Cerebellar nuclear complex (tissue), 1 donor: ENCODE measurements around the gene TEPSIN.

Experiments used
- DNase-seq, 2 experiments: peaks; one replicate each; lab custom pipeline; 2025; lab: John Stamatoyannopoulos, UW

Gene TEPSIN

GRCh38 chr17:81197831-81198490 lies 40.9 kb downstream of the TEPSIN start:
- DNase-seq = no peak

DNA sequence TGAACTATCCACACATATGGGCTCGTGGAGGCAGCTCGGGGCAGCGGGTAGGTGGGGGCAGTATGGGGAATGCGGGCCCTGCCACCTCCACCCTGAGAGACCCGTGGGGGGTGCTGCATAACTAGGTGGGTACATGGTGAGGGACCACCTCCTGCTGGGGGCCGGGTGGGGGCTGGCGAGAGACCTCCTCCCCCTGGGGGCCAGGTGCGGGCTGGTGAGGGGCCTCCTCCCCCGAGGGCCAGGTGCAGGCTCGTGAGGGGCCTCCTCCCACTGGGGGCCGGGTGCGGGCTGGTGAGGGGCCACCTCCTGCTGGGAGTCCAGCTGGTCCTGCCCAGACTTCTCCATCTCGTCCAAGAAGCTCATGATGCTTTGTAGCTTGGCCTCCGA lies 41.5 kb downstream of the TEPSIN start:
- no peak for DNase-seq

- no peak for DNase-seq
Measured at GRCh38 chr17:81196505-81197408, 42.1 kb downstream of the TEPSIN start.

- DNase-seq = no peak
Measured at GRCh38 chr17:81195941-81196495, 42.8 kb downstream of the TEPSIN start.

DNA sequence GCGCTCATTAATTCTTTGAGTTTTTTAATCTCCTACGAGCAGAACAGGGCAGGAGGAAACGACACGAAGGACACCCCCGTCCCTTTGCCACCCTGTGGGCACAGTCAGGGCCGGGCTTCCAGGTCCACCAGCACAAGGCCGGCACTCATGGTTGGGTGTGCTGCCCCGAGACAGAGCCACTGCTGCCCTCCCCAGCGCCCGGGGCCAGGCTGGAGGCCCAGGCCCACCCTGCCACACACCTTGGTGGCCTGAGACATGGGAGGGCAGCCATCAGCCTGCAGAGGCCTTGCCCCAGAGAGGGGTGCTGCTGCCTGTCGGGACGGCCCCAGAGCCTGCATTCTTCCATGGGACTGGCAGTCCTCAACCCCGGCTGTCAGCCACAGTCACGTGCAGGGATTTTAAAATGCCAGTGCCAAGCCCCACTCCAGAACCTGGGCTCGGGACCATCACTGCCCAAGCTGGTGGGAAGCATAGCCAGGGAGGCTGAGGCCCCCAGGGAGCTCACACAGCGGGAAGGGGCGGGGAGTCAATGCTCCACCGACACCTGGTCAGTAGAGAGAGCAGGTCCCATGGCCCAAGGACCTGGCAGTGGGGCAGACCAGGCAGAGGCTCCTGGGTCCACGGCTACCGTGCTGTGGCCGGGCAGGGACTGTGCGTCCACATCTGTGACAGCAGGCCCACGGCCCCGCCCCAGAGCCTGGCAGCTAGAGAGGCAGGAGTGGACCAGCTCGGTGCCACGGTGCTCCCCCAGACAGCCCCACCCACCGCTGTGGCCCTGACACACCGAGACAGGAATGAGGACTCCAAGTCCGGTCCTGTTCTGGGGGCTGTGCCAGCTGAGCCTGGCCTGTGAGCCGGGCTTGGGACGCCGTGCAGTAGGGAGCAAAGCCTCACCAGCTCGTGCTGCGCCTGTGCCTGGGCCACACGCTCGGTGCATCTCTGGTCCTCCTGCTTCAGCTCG lies 43.6 kb downstream of the TEPSIN start:
- no peak for DNase-seq

DNA sequence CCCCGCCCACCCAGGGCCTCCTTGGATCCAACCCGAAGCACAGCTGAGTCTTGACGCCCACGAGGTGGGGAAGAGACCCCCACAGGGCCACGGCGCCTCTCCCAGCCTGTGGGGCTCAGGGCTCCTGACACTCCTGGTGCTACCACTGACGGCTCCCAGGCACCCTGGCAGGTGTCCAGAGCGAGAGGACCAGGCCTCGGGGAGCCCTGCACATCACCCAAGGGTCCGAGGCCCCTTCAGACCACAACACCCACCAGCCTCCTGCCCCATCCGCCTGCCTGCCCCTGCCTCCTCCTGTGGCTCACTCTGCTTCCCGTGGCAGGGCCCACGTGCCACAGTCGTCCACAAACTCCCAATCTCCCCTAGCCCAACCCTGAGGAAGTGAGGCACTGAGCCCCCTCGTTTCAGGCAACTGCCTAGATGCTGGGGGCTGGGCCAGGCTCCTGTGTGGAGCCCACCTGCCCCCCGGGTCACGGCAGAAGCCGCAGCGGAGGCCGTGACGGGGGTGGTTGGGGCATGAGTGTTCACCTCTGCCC lies 44.6 kb downstream of the TEPSIN start:
- no peak for DNase-seq

- no peak for DNase-seq
Measured at GRCh38 chr17:81193470-81194224, 45.2 kb downstream of the TEPSIN start.

GRCh38 chr17:81193051-81193410 lies 45.8 kb downstream of the TEPSIN start:
- DNase-seq = no peak

- DNase-seq = no peak
Measured at GRCh38 chr17:81192386-81193050, 46.3 kb downstream of the TEPSIN start.

DNA sequence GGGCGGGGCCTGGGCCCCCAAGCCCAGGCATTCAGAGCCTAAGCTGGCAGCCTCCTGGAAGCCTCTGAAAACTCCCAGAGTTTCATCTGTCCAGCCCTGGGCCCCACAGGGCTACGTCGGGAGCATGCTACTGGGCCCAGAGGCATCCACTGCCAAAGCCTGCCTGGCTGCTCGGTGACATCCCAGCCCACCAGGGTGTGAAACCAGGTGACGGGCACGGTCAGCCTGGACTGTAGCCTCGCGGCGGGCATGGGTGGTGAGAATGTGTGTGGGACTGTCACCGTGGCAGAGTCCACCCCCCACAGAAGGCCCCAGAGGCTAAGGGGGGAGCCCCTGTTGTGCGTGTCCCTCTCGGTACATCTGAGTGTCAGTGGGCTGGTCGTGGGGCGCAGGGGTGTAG lies 47.2 kb downstream of the TEPSIN start:
- no peak for DNase-seq

GRCh38 chr17:81191116-81191515 lies 47.7 kb downstream of the TEPSIN start:
- DNase-seq = no peak

GRCh38 chr17:81190591-81190990 lies 48.3 kb downstream of the TEPSIN start:
- DNase-seq = no peak

DNA sequence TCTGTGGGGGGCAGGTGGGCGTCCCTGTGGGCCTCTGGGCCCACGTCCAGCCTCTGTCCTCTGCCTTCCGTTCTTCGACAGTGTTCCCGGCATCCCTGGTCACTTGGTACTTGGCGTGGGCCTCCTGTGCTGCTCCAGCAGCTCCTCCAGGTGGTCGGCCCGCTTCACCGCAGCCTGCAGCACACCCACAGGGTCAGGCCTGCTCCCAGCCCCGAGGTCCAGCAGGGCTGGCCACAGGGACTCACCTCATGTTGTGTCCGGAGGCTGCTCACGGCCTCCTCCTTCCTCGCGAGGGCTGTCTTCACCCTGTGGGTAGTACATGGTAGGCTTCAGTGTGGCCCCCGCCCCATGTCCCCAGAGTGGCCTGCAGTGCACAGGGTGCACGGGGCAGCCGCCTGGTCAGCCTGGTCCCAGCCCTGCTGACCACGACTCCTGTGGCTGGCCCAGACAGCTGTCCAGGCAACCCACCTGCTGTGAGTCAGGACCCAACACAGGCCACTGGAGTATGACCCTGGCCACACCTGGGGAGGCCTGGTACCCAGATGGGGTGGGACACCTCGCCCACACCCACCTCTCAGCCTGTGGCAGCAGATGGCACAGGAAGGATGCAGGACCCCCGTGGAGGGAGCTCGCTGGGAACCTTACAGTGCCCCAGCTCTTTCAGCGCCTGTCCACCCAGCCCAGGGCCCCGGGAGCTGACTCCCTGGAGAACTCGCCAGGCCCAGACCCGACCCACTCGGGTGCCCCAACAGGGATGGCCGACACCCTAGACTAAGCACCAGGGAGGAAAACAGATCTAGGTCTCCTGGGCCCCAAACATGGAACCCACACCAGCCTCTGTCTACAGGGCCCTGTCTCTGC lies 49.0 kb downstream of the TEPSIN start:
- DNase-seq = no peak

GRCh38 chr17:81189016-81189415 lies 49.8 kb downstream of the TEPSIN start:
- DNase-seq = no peak

GRCh38 chr17:81188491-81188840 lies 50.4 kb downstream of the TEPSIN start:
- no peak for DNase-seq

DNA sequence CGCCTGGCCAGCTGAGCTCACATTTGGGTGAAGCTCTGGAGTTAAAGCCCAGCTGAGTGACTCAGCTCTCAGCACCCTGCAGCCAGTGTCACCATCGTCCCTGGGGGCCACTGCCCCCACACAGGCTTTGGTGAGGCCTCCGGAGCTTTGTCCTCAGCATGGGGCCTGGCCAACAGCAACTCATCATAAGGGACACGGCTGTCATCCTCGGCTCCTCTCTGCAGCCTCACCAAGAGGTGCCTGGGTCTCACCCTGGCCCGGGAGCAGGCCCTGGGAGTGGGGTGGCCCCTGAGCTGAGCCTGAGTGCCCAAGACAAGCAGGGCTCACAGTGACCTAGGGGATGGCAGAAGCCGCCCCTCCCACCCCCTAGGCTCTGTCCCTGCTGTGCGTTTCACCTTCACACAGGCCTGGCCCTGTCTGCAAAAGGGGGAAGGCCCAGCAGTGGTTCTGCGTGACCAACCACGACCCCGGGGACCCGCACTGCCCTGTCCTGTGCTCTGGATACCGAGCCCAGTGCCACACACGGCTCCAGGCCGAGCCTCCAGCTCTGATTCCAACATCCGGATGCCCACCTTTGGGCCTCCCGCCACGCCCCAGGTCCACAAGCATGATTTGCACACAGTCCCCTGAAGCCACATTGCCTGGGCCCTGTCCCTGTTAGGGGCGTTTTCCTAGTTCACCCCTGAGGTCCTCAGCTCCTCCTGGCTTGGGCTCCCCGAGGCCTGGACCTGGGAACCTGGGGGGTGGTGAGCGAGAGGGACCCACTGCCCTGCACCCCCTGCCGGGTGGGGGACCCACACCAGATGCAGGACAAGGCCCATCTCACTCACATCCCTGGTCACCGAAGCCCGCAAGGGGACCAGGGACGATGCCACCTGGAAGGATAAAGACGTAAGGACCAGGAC lies 51.0 kb downstream of the TEPSIN start:
- DNase-seq = no peak

GRCh38 chr17:81187120-81187519 lies 51.7 kb downstream of the TEPSIN start:
- no peak for DNase-seq

GRCh38 chr17:81186203-81186602 lies 52.7 kb downstream of the TEPSIN start:
- no peak for DNase-seq
